ENCODE measurements around the gene BECN2.

Gene BECN2

DNA sequence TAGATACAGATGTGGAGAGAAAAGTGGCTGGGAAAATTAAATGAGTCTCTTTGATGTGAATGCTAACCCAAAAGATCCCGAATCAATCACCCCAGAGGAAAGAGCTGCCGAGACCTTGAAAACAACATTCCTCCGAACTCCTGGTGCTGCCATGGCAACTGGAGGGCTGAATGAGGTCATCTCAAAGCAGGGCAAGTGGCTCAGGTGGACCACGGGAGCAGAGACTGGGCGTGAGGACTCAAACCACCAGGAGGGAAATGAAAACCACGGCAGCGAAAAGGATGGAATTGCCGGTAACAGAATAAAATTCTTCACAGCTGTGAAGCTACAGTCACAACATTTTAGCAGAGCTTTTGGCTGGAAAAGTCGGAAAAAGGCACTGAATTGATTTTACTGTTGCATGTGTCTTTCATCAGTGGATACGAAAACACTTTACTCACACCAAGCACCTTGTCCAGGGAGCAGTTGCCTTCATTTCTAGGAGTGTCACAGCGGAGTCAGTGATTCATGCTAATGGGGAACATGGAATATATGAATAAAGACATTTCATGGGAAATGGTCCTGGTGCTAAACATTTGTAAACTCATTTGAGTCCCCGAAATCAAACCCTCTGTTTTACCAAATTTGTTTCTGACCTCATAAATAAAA lies 23.2 kb upstream of the BECN2 start:
- Histone ChIP-seq H3K9me3 (ENCODE audit: insufficient read depth, low read length) (peaks cover 6% of the 10 kb centered on the region; the same call in 1 of the 2 replicates), H3K36me3 (replicated peaks; ENCODE audit: low read depth, low read length) (no peaks in the 10 kb centered on the region)

DNA sequence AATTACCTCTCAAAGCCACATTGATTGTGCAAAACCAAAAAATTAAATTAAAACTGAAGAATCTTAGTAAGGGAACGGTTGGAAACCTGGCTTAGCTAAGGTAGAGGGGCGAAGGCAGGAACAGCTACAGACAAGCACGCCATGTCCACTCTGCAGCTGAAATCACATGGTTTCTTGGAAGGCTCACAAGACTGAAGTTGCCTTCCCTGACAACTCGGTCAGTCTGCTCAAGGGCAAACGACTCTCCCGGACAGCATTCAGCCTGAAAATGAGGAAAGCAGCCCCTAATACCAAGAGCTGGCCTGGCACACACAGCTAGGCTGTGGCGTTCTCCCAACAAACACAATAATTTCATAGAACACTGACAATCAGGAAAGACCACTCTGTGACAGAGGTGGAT lies 22.7 kb upstream of the BECN2 start:
- Histone ChIP-seq H3K4me3 (ENCODE audit: low read length) (no peak overlapping the region), H3K4me1 (ENCODE audit: low read length) (no peaks in the 10 kb centered on the region), H4K20me1 (ENCODE audit: insufficient read depth, low read length) (no peaks in the 10 kb centered on the region), H3K4me2 (ENCODE audit: low read length) (no peak overlapping the region), H3K36me3 (replicated peaks; ENCODE audit: low read depth, low read length) (no peaks in the 10 kb centered on the region), H3K27me3 (ENCODE audit: low read depth, low read length) (peaks cover 3% of the 10 kb centered on the region), H3K79me2 (ENCODE audit: low read length) (no peaks in the 10 kb centered on the region), H3K27ac (ENCODE audit: low read length) (no peak overlapping the region), H3K9ac (ENCODE audit: low read length) (no peak overlapping the region), H3K9me3 (ENCODE audit: insufficient read depth, low read length) (peaks cover 6% of the 10 kb centered on the region; the same call in 1 of the 2 replicates), H2AFZ (ENCODE audit: low read depth, low read length) (no peak overlapping the region)
- no peak for TF ChIP-seq EZH2phosphoT487 (IDR thresholded peaks at IDR 0.05; ENCODE audit: low read depth)
- TF ChIP-seq, protein P1, sequence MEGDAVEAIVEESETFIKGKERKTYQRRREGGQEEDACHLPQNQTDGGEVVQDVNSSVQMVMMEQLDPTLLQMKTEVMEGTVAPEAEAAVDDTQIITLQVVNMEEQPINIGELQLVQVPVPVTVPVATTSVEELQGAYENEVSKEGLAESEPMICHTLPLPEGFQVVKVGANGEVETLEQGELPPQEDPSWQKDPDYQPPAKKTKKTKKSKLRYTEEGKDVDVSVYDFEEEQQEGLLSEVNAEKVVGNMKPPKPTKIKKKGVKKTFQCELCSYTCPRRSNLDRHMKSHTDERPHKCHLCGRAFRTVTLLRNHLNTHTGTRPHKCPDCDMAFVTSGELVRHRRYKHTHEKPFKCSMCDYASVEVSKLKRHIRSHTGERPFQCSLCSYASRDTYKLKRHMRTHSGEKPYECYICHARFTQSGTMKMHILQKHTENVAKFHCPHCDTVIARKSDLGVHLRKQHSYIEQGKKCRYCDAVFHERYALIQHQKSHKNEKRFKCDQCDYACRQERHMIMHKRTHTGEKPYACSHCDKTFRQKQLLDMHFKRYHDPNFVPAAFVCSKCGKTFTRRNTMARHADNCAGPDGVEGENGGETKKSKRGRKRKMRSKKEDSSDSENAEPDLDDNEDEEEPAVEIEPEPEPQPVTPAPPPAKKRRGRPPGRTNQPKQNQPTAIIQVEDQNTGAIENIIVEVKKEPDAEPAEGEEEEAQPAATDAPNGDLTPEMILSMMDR (IDR thresholded peaks at IDR 0.05; ENCODE audit: low read depth, low read length): no peak

More for the DNA sequence above, 23.2 kb upstream of the BECN2 start:
- Histone ChIP-seq H2AFZ (ENCODE audit: low read depth, low read length) (no peak overlapping the region), H3K27ac (ENCODE audit: low read length) (no peak overlapping the region), H3K4me2 (ENCODE audit: low read length) (no peak overlapping the region), H3K9ac (ENCODE audit: low read length) (no peak overlapping the region), H4K20me1 (ENCODE audit: insufficient read depth, low read length) (no peaks in the 10 kb centered on the region), H3K4me1 (ENCODE audit: low read length) (no peaks in the 10 kb centered on the region), H3K27me3 (ENCODE audit: low read depth, low read length) (peaks cover 3% of the 10 kb centered on the region), H3K4me3 (ENCODE audit: low read length) (no peak overlapping the region), H3K79me2 (ENCODE audit: low read length) (no peaks in the 10 kb centered on the region)
- TF ChIP-seq, protein P1 (IDR thresholded peaks at IDR 0.05; ENCODE audit: low read depth, low read length): no peak
- TF ChIP-seq EZH2phosphoT487 (IDR thresholded peaks at IDR 0.05; ENCODE audit: low read depth): no peak

DNA sequence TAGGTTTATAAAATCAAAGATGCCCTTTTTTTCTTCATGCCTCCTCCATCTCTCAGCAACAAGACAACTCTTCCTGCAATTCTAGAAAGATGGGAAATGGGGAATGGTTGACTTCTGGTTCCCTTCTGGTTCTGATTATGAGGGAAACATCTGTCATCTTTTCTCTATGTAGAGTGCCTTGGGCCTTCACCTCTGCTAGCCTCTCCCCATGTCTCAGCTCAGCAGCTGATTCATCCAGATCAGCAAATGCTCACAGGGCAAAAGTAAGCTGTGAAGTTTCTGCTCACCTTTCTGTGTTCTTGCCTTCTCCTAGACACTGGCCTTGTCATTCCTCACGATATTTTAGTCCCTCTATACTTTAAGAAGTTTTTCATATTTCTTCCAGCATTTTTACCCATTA lies 17.8 kb upstream of the BECN2 start:
- Histone ChIP-seq H4K20me1 (ENCODE audit: insufficient read depth, low read length) (no peaks in the 10 kb centered on the region), H3K79me2 (ENCODE audit: low read length) (no peaks in the 10 kb centered on the region), H3K36me3 (replicated peaks; ENCODE audit: low read depth, low read length) (no peaks in the 10 kb centered on the region), H3K27ac (ENCODE audit: low read length) (no peak overlapping the region), H2AFZ (ENCODE audit: low read depth, low read length) (no peak overlapping the region), H3K4me2 (ENCODE audit: low read length) (no peak overlapping the region), H3K9ac (ENCODE audit: low read length) (no peak overlapping the region), H3K4me3 (ENCODE audit: low read length) (no peak overlapping the region), H3K4me1 (ENCODE audit: low read length) (no peaks in the 10 kb centered on the region), H3K9me3 (ENCODE audit: insufficient read depth, low read length) (peaks cover 6% of the 10 kb centered on the region; the same call in 1 of the 2 replicates), H3K27me3 (ENCODE audit: low read depth, low read length) (peaks cover 3% of the 10 kb centered on the region; the same call in 1 of the 2 replicates)
- no peak for TF ChIP-seq EZH2phosphoT487 (IDR thresholded peaks at IDR 0.05; ENCODE audit: low read depth)
- TF ChIP-seq, protein P1 (IDR thresholded peaks at IDR 0.05; ENCODE audit: low read depth, low read length): no peak

DNA sequence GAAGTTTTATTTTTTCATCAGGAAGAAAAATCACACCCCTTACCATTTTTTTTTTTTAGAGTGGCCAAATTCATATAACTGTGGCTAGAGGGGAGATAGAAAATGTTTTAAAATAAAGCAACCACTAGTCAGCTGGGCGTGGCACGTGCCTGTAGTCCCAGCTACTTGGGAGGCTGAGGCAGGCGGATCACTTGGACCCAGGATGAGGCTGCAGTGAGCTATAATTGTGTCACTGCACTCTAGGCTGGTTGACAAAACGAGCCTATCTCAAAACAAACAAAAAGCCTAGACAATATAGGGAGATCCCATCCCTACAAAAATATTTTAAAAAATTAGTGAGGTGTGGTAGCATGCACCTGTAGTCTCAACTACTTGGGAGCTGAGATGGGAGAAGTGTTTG lies 14.8 kb upstream of the BECN2 start:
- Histone ChIP-seq H3K4me1 (ENCODE audit: low read length) (no peaks in the 10 kb centered on the region), H3K27me3 (ENCODE audit: low read depth, low read length) (no peaks in the 10 kb centered on the region; the same call in 1 of the 2 replicates), H3K4me3 (ENCODE audit: low read length) (no peak overlapping the region), H3K36me3 (replicated peaks; ENCODE audit: low read depth, low read length) (no peaks in the 10 kb centered on the region), H3K4me2 (ENCODE audit: low read length) (no peak overlapping the region), H3K9me3 (ENCODE audit: insufficient read depth, low read length) (peaks cover 6% of the 10 kb centered on the region; the same call in 1 of the 2 replicates), H3K79me2 (ENCODE audit: low read length) (no peaks in the 10 kb centered on the region), H3K9ac (ENCODE audit: low read length) (no peak overlapping the region), H2AFZ (ENCODE audit: low read depth, low read length) (no peak overlapping the region), H3K27ac (ENCODE audit: low read length) (no peak overlapping the region), H4K20me1 (ENCODE audit: insufficient read depth, low read length) (no peaks in the 10 kb centered on the region)
- TF ChIP-seq, protein P1 (IDR thresholded peaks at IDR 0.05; ENCODE audit: low read depth, low read length): no peak
- TF ChIP-seq EZH2phosphoT487 (IDR thresholded peaks at IDR 0.05; ENCODE audit: low read depth): no peak
